HG02840 (cell line): Measurements from ENCODE around the gene HMCN1.
"Not testable (repeated sequence)": the region's sequence is repeated elsewhere in the genome, so short reads cannot be mapped to it uniquely, and the experiment has no call there.

Experiments used
- ATAC-seq: cut with Tn5 transposase; IDR thresholded peaks from one replicate; pipeline ENCODE4 v1.9.1; 2021; ENCODE audit warnings: mild to moderate bottlenecking, moderate library complexity, moderate number of reproducible peaks; ENCODE audit not compliant: unreplicated experiment, low FRiP score

HMCN1 gene

DNA sequence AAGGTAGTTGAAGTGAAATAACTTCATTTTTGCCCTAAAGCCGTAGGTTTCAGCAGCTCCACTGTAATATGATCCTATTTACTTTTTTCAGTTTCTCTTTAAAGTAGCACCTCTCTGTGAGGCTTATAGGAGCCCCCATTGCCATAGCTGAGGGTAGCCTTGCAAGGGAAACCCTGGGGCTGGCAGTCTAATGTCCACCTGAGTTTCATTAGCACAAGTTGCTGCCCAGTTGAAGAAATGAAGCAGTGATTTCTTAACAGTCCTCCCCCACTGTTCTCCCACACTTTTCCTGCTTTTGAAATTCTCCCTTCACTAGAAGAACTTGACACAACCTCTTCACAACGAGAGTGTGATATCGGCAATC, 1.5 kb downstream of the HMCN1 start:
- ATAC-seq: no peak

DNA sequence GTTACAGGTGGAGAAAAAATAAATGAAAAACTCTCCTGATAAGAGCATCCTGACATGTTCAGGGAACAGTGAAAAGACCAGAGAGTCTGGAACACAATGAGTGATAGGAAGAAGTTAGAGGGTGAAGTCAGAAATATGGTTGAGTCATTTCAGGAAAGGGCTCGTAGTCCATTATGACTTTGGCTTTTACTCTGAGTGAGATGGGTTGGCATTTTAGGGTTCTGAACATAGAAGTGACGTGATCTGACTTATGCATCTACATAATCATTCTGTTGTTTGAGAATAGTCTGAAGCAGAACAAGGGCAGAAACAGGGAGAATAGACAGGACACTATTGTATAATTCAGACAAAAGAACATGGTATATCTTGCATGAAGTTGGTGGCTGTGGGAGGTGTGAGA, 5.8 kb downstream of the HMCN1 start:
- ATAC-seq: no peak

DNA sequence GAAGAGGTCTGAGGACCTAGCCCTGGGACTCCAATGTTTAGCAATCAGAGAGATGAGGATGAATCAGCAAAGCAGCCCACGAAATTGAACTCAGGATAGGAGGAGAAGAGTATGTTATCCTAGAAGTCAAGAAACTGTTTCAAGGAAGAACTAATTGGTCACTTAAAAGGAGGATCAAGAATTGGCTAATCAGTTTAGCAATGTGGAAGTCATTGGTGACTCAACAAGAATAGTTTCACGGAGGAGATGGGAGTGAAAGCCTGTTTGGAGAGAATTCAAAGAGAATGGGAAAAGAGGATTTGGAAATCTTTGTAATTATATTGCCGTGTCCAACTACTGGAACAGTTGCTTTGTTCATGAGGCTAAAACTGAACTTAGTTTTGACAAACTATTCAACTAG, 7.4 kb downstream of the HMCN1 start:
- ATAC-seq: no peak

DNA sequence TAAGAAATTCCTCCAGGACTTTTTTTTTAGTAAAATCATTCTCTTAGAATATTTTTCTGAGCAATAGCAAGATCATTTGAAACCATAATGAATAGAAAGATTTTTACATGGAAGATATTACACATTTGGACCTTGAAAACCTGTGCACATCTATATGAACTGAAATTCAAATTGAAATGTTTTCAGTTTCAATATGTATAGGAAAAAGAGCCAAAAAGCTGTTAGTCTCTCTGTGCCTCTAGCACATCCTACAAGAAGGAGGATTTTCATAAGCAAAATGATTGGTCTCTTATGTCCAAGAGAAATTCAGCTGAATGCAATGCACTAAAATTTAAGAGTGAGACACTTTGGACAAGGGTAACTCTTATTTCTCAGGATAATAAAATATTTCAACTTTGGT, 8.2 kb downstream of the HMCN1 start:
- ATAC-seq: no peak

DNA sequence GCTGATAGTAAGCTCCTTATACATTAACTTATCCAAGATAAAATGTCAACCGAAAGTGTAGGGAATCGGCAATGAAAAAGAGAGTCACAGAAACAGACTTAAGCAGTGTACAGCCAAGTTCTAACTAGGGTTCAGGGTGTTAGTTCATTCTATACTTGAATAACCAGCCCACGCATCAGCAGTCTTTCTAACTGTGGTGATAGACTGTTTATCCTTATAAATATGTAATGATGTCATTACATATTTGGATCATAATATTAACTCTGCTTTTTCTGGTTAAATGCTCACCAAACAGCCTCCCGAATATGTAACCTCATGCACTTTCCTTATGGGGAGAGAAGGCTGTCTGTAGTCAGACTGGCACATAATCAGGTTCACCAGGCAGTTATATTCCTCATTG, 11.0 kb downstream of the HMCN1 start:
- no peak for ATAC-seq

DNA sequence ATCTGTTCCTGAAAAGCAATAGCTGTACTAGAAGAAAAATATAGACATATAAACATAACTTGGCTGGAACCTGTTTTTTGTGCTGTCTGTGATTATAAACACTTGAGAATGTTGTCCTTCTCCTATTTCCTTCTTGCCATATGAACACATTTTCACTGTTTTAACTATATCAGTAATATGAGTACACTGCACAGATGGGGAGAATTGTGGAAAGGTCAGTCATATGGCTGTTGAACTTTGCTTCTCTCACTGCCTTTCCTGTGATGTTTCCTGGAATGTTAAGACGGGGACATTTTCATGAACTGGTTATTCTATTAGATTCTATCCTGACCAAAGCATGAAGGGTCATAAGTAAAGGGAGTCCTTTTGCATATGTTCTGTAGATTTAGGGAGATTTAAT, 24.9 kb downstream of the HMCN1 start:
- ATAC-seq: no peak

DNA sequence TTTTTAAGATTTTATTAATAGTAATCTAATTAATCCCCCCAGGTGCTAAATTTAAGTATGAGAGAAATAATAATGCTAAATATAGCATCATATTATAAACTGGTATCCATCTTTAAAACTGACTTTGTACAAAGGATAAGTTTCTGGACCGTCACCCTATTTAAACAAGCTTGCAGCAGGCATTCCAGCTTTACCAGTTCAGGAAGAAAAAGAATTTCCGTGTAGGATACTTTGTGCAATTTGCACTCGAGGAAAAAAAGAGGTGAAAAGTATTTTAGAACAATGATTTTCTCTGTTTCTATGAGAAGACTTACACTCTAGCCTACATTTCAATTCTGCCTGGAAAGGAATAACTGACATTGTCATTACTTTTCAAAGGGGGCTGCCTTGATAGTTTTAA, 27.6 kb downstream of the HMCN1 start:
- no peak for ATAC-seq

DNA sequence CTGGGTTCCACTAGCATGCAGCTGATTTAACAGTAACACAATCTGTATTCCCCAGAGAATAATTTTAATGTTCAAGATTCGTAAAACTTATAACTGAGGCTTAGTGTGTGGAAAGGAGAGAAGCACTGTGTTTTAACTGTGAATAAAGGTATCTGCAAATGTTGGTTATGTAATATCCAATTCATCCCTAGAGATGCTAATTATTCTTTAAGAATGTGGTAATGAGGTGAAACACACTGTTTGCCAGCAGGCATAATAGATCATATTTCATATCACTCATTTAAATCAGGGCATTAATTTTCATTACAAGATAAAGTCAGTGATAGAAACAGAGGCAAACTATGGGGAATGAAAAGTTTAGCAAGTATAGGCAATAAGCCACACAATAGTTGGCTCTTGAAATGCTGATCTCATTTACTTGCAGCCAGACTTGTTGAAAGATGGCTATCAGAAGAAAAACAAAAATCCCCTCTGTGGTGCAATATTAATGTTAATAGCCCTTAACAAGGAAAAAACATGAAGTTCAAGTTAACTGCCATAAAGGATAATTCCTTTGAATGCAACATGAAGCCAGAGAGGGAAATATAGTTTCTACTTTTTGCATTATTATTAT, 33.4 kb downstream of the HMCN1 start:
- ATAC-seq: no peak

DNA sequence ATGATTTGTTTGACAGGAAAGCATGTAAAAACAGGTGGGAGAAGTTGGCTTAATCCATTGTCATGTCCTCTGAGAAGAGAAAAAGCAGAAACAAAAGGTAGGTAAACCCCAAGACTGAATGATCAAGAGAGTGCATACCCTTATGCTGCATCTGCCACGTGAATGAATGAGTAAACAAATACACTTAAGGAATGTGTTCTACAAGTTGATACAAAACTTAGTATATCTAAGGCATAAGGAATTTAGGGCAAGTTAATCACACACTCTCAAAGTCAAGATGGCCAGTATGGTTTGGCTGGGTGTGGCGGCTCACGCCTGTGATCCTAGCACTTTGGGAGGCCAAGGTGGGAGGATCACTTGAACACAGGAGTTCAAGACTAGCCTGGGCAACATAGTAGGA, 34.2 kb downstream of the HMCN1 start:
- no peak for ATAC-seq

DNA sequence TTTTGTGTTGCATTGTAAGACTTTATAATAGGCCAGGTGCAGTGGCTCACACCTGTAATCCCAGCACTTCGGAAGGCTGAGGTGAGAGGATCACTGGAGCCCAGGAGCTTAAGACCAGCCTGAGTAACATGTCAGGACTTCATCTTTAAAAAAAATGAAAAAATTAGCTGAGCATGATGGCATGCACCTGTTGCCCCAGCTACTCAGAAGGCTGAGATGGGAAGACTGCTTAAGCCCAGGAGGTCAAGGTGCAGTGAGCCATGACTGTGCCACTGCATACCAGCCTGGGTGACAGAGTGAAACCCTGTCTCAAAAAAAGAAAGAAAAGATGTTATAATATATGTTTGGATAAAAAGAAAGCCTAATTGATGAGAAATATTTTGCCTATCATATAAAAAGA, 34.9 kb downstream of the HMCN1 start:
- ATAC-seq: no peak

DNA sequence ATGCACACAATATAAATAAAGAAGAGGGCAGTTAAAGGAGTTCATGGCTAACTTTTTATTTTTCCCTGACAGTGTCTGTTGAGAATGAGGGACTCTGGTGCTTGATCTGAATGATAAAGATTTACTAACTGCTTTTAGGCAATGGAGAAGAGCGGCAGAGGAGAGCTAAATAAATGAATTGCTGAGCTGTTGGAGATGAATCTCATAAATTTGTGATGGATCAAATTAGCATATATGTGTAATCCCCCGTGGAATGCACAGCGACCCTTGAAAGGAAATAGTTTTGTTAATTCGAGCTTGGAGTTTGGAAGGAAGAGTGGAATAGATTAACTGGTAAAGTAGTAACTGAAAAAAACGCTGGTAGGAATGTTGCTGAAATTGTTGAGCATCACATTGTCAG, 40.2 kb downstream of the HMCN1 start:
- no peak for ATAC-seq

DNA sequence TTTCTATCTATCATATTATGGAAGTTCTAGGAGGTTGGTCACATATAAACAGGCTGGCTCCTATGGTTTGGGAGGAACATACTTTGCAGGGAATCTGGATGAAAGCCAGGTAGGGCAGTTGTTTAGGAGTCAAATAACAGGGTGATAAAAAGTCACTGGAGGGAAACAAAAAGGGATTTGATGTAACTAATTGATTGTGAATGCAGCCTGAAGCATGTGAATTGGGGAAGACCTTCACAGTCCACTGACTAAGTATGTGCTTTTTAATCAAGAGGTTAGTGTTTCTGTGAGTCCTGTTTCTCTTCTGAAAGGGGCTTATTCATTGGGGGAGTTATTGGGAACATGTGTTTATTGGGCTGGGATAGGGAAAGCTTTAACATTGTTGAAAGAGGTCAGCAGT, 41.3 kb downstream of the HMCN1 start:
- ATAC-seq: no peak

DNA sequence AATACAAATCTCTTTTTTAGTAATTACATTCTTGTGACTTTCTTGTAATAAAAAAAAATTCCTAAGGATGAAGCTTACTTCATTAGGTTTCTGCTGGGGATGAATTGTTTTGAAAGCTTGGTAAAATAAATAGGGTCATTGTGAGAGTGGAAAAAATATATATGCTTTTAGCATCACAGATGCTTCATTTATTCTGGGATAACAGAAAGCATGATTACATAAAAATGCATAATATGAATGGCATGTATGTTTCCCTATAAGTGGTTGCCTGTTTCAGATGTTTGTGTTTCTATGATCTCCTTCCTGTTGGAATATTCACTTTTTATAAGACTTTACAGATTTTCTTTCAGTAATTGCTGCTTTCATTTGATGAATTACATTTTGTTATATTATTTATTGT, 42.3 kb downstream of the HMCN1 start:
- no peak for ATAC-seq

DNA sequence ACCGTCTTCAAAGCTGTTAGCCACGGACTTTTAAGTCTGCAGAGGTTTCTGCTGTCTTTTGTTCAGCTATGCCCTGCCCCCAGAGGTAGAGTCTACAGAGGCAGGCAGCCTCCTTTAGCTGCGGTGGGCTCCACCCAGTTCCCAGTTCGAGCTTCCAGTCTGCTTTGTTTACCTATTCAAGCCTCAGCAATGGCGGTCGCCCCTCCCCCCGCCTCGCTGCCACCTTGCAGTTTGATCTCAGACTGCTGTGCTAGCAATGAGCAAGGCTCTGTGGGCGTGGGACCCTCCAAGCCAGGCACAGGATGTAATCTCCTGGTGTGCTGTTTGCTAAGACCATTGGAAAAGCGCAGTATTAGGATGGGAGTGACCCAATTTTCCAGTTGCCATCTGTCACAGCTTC, 49.7 kb downstream of the HMCN1 start:
- ATAC-seq: not testable (repeated sequence)

DNA sequence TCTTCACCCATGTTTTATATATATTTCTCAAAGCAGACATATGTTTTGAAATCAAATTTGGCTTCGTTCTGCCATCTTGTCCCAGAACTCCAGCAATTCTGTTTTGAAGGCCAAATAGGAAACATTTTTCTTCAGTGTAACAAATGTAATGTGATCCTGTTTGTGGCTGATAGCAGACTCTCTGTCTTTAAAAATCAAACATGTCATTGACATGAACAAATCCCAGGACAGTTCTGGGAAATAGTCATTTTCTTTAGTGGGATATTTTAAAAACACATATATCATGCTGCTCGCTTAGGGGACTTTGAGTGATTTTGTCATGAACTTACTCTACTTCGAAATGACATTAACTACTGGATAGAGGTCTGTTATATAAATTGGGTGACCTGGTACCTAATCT, 51.4 kb downstream of the HMCN1 start:
- ATAC-seq: no peak

DNA sequence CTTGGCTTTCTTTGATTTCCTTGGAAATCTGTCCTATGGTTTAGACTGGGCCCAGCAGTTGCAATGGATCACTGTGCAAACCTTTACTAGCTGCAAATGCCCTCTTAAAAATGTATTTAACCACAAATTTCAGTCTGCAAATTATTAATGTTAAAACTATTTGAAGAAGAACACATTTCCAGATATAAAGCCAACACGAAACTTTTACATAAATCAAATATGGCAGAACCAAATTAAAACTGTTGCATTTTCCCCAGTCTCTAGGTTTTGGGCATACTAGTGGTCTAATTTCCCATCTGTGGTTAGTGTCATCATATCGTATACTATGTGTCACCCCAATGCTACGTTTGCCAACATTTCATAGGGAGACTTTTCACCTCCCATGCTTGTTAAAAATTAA, 52.3 kb downstream of the HMCN1 start:
- ATAC-seq: no peak

DNA sequence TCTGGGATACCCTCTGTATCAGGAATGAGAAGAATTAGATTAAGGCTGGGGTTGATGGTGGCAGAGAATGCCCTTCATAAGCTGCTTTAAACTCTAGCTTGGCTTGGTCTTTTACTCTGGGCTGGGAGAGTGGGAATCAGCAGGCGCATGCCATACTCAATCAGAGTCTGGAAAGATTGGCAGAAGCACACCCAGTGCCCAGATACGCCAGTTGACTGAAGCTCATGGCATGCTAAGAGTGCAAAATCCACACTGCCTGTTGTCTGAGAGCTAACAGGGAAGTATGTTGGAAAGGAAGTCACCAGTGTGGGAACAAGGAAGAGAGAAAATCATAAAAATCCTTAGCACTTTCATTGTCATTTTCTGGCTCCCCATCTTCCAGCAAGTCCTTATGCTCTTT, 53.0 kb downstream of the HMCN1 start:
- no peak for ATAC-seq

DNA sequence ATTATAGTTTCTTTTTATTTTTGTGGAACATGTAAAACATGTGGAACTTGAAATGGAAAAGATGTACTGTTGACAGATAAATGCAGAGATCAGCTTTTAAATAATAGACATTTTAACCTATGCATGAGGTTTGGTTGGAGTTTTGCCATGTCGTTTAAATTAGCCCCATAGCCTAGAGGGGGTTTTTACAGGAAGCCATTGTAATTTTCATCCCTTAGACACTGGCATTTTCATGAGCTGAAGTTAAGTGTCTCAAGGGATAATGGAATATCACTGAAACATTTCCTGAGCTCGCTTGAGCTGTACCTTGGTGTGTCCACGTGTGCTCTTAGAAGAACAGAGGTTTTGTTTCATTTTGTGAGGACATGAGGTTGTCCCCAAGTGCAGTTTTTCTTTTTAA, 54.2 kb downstream of the HMCN1 start:
- ATAC-seq: no peak

DNA sequence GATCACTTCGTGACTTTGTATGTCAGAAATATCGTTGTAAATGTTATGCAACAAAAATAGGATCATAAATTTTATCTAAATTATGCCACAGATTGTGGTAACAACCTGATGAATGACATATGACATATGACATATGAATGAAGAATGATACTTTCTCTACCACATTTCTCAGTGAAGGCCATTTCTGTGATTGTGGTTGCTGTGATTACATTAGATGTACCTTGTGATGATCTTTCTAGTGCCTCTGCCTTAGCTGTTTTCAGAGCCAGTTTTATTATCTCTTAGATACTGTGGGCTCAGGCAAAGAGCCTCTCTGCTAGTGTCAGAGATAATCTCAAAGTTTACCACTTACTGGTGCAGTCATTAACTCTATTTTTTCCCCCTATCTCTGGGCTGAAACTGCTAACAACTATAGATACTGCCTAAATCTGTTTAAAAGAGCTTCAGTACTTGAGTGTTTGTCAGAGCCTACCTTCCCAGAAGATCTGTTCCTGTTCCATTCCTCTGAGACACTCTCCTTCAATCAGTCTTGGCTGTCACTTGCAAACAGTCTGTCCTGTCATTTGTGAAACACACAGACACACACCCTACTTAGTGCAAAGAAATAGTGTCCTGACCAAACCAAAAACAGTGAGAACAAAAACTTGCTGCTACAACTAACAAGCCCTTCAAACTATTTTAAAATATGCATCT, 55.5 kb downstream of the HMCN1 start:
- no peak for ATAC-seq

DNA sequence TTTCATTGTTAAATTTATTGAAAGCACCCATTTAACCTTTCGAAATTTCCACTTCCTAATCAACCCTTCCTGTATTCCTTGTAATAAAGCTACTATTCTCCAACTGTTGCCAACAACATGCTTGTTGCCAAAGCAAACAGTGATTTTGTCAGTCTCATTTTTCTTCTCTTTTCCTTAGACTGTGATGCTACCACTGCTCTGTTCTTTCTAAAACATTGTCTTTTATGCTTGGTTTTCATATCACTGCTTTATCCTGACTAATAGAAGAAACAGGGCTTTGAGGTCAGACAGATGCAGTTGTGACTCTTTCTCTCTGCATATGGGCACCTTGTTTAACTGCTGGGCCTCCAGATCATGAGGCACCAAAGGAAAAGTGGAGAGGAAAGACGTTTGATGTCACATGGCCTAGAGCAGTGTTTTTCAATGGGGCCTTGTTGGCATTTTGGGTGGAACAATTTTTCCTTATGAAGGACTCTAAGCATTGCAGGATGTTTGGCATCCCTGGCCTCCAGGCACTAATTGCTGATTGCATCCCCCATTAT, 56.1 kb downstream of the HMCN1 start:
- no peak for ATAC-seq

DNA sequence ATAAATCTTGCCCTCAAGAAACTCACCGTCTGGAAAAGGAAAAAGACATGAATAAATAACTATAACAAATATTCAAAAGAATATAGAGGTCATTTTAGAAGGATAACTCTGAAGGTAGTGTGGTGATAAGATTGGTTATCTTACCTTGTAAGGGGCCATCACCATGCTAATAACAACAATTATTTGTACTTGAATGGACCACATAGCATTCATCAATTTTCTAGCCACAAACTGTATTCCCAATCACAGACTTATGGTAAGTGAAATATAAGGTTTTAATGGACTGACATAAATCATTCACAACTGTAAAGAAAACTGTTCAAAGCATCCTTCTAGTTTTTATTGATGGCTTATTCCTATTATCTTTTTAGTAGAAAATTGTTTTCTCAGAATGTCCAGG, 57.8 kb downstream of the HMCN1 start:
- ATAC-seq: no peak

DNA sequence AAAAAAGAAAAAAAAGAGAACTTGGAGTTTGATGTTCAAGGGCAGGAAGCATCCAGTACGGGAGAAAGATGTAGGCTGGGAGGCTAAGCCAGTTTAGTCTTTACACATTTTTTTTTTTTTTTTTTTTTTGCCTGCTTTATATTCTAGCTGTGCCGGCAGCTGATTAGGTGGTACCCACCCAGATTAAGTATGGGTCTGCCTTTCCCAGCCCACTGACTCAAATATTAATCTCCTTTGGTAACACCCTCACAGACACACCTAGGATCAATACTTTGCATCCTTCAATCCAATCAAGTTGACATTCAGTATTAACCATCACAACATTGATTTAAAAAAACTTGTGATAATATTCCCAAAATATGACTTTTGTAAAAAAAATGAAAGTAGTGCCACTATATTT, 60.3 kb downstream of the HMCN1 start:
- ATAC-seq: not testable (repeated sequence)
